B cell (primary cell): ENCODE results near the gene KCNQ5. TPM values are rescaled to one million over a fixed set of nuclear protein-coding genes. Genes with fewer than 3 reads are reported as not detected.

Experiments
- ATAC-seq: fragments of 200-7000 bp; cut with Tn5 transposase; one replicate; pipeline ENCODE4 v1.10.0; 2021; ENCODE audit warnings: low read depth, mild to moderate bottlenecking, moderate number of reproducible peaks, moderate library complexity
- CTCF ChIA-PET: fragments of 350-600 bp; sonication (Branson Sonifier 250); formaldehyde crosslinking; loops from one replicate; lab custom pipeline; 2021; ENCODE audit warnings: antibody characterized with exemption, inconsistent platforms; lab: Charles Lee
- POLR2A ChIA-PET: fragments of 350-600 bp; sonication (Branson Sonifier 250); formaldehyde crosslinking; loops from one replicate; lab custom pipeline; 2021; ENCODE audit warnings: antibody characterized with exemption; lab: Charles Lee
- DNase-seq: peaks from one replicate; pipeline ENCODE4 v3.0.0; 2013
- H2AFZ ChIP-seq: 2 replicates; pipeline ENCODE4 v1.6.1; 2012; ENCODE audit warnings: mild to moderate bottlenecking, low read depth, low read length; ENCODE audit not compliant: insufficient read depth, poor library complexity, severe bottlenecking
- H3K27ac ChIP-seq, 2 donors: 1 replicate in 1 of 2; 2 replicates in 1 of 2; pipeline ENCODE4 v1.5.1; 2012 to 2013; ENCODE audit warnings: low read length in 2 of 2, mild to moderate bottlenecking in 2 of 2, moderate library complexity in 1 of 2
- H3K27me3 ChIP-seq, 4 experiments: fragments of 200-600 bp in 1 of 4; sonication (generic) in 1 of 4; replicated peaks in 1 of 4; 1 replicate in 2 of 4; 2 replicates in 2 of 4; pipeline versions ENCODE4 v1.6.1 to v1.7.0; 2013 to 2016; ENCODE audit warnings: low read length in 3 of 4, mild to moderate bottlenecking in 2 of 4, mixed read lengths in 1 of 4, moderate library complexity in 1 of 4; ENCODE audit not compliant: insufficient read depth in 4 of 4, control insufficient read depth in 3 of 4; ENCODE audit errors: control extremely low read depth in 1 of 4
- H3K36me3 ChIP-seq, 2 experiments: replicated peaks in 1 of 2; 1 replicate in 1 of 2; 2 replicates in 1 of 2; pipeline versions ENCODE4 v1.6.1 to v1.7.1; 2013; ENCODE audit warnings: low read length in 1 of 2; ENCODE audit not compliant: insufficient read depth in 2 of 2, control insufficient read depth in 1 of 2; ENCODE audit errors: control extremely low read depth in 1 of 2, extremely low read depth in 1 of 2
- H3K4me1 ChIP-seq, 2 donors: fragments of 200-600 bp in 1 of 2; sonication (generic) in 1 of 2; 1 replicate in 1 of 2; 2 replicates in 1 of 2; pipeline versions ENCODE4 v1.5.1 to v1.6.1; 2013 to 2017; ENCODE audit warnings: low read length in 2 of 2; ENCODE audit not compliant: control insufficient read depth in 2 of 2, insufficient read depth in 2 of 2
- H3K4me2 ChIP-seq: replicated peaks from 2 replicates; pipeline ENCODE3; 2012; ENCODE audit warnings: mild to moderate bottlenecking, low read depth, low read length; ENCODE audit not compliant: poor library complexity, severe bottlenecking
- H3K4me3 ChIP-seq, 5 experiments: fragments of 200-600 bp in 1 of 5; sonication (generic) in 1 of 5; 1 replicate in 3 of 5; 2 replicates in 2 of 5; pipeline versions ENCODE4 v1.5.1 to v1.7.0; 2011 to 2016; ENCODE audit warnings: low read length in 4 of 5, mild to moderate bottlenecking in 4 of 5, low read depth in 2 of 5, control low read depth in 1 of 5, moderate library complexity in 1 of 5; ENCODE audit not compliant: insufficient read depth in 1 of 5; ENCODE audit errors: control extremely low read depth in 1 of 5, extremely low read depth in 1 of 5
- H3K79me2 ChIP-seq: fragments of 200-600 bp; sonication (generic); one replicate; pipeline ENCODE4 v1.6.0; 2016; ENCODE audit warnings: low read length; ENCODE audit not compliant: control insufficient read depth, insufficient read depth
- H3K9ac ChIP-seq: fragments of 200-600 bp; sonication (generic); 2 replicates; pipeline ENCODE4 v1.6.1; 2017; ENCODE audit warnings: mild to moderate bottlenecking, low read length, moderate library complexity
- H3K9me3 ChIP-seq, 3 donors: one replicate each; pipeline versions ENCODE4 v1.6.1 to v1.7.1; 2013; ENCODE audit warnings: low read length in 2 of 3; ENCODE audit not compliant: control insufficient read depth in 2 of 3, insufficient read depth in 1 of 3; ENCODE audit errors: control extremely low read depth in 1 of 3
- H4K20me1 ChIP-seq: 2 replicates; pipeline ENCODE4 v1.6.0; 2012; ENCODE audit warnings: mild to moderate bottlenecking, low read length; ENCODE audit not compliant: insufficient read depth, control insufficient read depth, poor library complexity, severe bottlenecking
- H3K27ac Mint-ChIP-seq: one replicate; pipeline ENCODE4 v1.8.0; 2021; ENCODE audit warnings: mixed read lengths
- H3K27me3 Mint-ChIP-seq: one replicate; pipeline ENCODE4 v1.8.0; 2021; ENCODE audit warnings: mixed read lengths
- H3K4me1 Mint-ChIP-seq: one replicate; pipeline ENCODE4 v1.8.0; 2021; ENCODE audit warnings: mixed read lengths
- H3K4me3 Mint-ChIP-seq: one replicate; pipeline ENCODE4 v1.8.0; 2021; ENCODE audit warnings: mixed read lengths
- H3K9me3 Mint-ChIP-seq: one replicate; pipeline ENCODE4 v1.8.0; 2022; ENCODE audit warnings: mixed read lengths; ENCODE audit not compliant: insufficient read depth
- CTCF ChIP-seq: fragments of 200-600 bp; IDR thresholded peaks from one replicate; pipeline ENCODE4 v1.8.0; 2022; ENCODE audit warnings: antibody characterized with exemption, mild to moderate bottlenecking
- EZH2 ChIP-seq: IDR thresholded peaks from 2 replicates; pipeline ENCODE4 v1.6.1; 2012; ENCODE audit warnings: borderline replicate concordance, low read depth, mild to moderate bottlenecking, moderate library complexity, low read length; ENCODE audit not compliant: insufficient read depth, poor library complexity, severe bottlenecking
- WGBS: methylation state at CpG from one replicate; pipeline ENCODE4 v1.1.5; 2013; ENCODE audit warnings: missing lambda C conversion rate; ENCODE audit not compliant: insufficient coverage; 5-methylcytosine and 5-hydroxymethylcytosine counted together
- intact Hi-C: fragments of 100-400 bp; cut with micrococcal nuclease; formaldehyde crosslinking; loops from one replicate; pipeline ENCODE4 v1.10.0; 2022
- polyA plus RNA-seq: library from polyadenylated mRNA; depleted of rRNA; stranded (reverse); fragments of >200 nt; gene quantifications from 2 replicates; pipeline ENCODE4 v1.2.3, GENCODE V29; 2012
- total RNA-seq, 2 donors: library from RNA; stranded (reverse); fragments of 120-200 nt in 1 of 2; gene quantifications; 1 replicate in 1 of 2; 2 replicates in 1 of 2; pipeline versions ENCODE4 v1.2.3 to v1.2.4, GENCODE V29; 2013 to 2022

KCNQ5 gene
- total and polyA plus RNA-seq, 2 donors (not counting 1 experiment from before 2014, with no cell fraction given), result 2.3 to 9.4 TPM

DNA sequence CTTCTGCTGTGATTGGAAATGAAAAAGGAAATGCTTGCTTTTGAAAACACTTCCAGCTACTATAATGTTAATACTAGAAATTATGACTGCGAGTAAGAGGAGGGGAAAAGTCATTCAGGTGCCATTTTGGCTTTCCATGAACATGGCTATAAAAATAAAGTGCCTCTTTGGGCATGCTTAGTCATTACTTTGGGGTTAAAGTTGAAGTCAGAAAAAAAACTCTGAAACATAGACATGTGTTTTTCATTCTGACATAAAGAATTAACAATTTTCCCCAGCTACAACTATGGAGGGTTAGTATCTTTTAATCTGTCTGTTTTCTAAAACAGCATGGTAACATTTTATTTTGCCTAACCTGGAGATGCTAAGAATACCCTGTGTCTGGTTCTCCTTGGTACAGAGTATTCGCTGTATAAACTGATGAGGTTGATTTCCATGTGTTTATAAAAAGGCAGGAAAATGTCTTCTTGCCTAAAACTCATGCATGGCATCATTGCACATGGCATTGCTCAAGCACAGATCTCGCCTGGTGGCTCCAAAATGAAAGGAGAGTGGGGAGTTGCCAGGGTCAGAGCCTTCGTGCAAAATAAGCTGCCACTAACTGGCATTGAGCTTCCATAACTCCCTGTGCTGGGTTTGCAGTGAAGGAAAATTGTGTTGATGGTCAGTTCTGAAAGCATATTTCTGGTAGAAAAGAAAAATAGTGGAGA is 188.9 kb downstream of the KCNQ5 start:
- no peaks in the 10 kb centered on the region for H3K79me2 ChIP-seq

More for the DNA sequence above, 188.9 kb downstream of the KCNQ5 start:
- Histone ChIP-seq H3K4me2 (no peak overlapping the region), H3K27me3 (no peaks in the 10 kb centered on the region), H3K9ac (no peak overlapping the region), H3K4me3 (no peak overlapping the region), H3K9me3 (no peaks in the 10 kb centered on the region), H4K20me1 (no peaks in the 10 kb centered on the region), H2AFZ (no peak overlapping the region), H3K27ac (no peak overlapping the region), H3K36me3 (peaks cover 0 to 1% of the 10 kb centered on the region in 2 experiments), H3K4me1 (no peaks in the 10 kb centered on the region)
- no peaks in the 10 kb centered on the region for H3K4me1 Mint-ChIP-seq
- WGBS, result 100% methylated on average over 3 of the region's 4 CpGs
- no peak for ATAC-seq
- H3K27ac Mint-ChIP-seq, result no peak overlapping the region
- H3K27me3 Mint-ChIP-seq, result no peaks in the 10 kb centered on the region
- no peak for TF ChIP-seq EZH2
- no peak for TF ChIP-seq CTCF
- no peak for DNase-seq
- no peak overlapping the region for H3K4me3 Mint-ChIP-seq
- ChIA-PET CTCF (no interaction called here), POLR2A (no interaction called here)
- intact Hi-C loops, result no loop called here
- H3K9me3 Mint-ChIP-seq, result no peaks in the 10 kb centered on the region
